H9 (cell line): Measurements from ENCODE around the gene MSMO1. TPM values are rescaled to one million over a fixed set of nuclear protein-coding genes. Genes with fewer than 3 reads are reported as not detected.

Source experiments
- DNase-seq: peaks from one replicate; pipeline ENCODE4 v3.0.0-alpha.2; 2017
- H2AFZ ChIP-seq: one replicate; pipeline ENCODE4 v1.6.1; 2013; ENCODE audit warnings: mild to moderate bottlenecking, low read length, control low read depth, moderate library complexity
- H2AK5ac ChIP-seq: 2 replicates; pipeline ENCODE4 v1.6.1; 2013; ENCODE audit warnings: low read length, control low read depth, mixed read lengths; ENCODE audit not compliant: insufficient read length
- H2BK120ac ChIP-seq: one replicate; pipeline ENCODE4 v1.6.1; 2013; ENCODE audit warnings: low read depth, mild to moderate bottlenecking, low read length, control low read depth, inconsistent platforms; ENCODE audit not compliant: poor library complexity, severe bottlenecking
- H2BK12ac ChIP-seq: 2 replicates; pipeline ENCODE4 v1.6.1; 2013; ENCODE audit warnings: low read length, control low read depth, mixed read lengths, low read depth; ENCODE audit not compliant: insufficient read length
- H2BK15ac ChIP-seq: 2 replicates; pipeline ENCODE4 v1.6.1; 2013; ENCODE audit warnings: low read depth, low read length, control low read depth
- H2BK20ac ChIP-seq: one replicate; pipeline ENCODE4 v1.6.1; 2013; ENCODE audit warnings: low read depth, mild to moderate bottlenecking, low read length, control low read depth, inconsistent platforms; ENCODE audit not compliant: poor library complexity, severe bottlenecking
- H2BK5ac ChIP-seq: 2 replicates; pipeline ENCODE4 v1.6.1; 2013; ENCODE audit warnings: low read length, control low read depth, mixed read lengths; ENCODE audit not compliant: insufficient read length
- H3K14ac ChIP-seq: 2 replicates; pipeline ENCODE4 v1.6.1; 2013; ENCODE audit warnings: low read length, control low read depth; ENCODE audit not compliant: insufficient read depth
- H3K18ac ChIP-seq: 2 replicates; pipeline ENCODE4 v1.6.1; 2013; ENCODE audit warnings: low read depth, mild to moderate bottlenecking, mixed read lengths, low read length, control low read depth; ENCODE audit not compliant: insufficient read length
- H3K23ac ChIP-seq: 2 replicates; pipeline ENCODE4 v1.6.1; 2013; ENCODE audit warnings: low read length, control low read depth, mixed read lengths, low read depth; ENCODE audit not compliant: insufficient read length
- H3K23me2 ChIP-seq: 2 replicates; pipeline ENCODE4 v1.6.1; 2013; ENCODE audit warnings: low read depth, mild to moderate bottlenecking, mixed read lengths, low read length, control low read depth; ENCODE audit not compliant: insufficient read length, poor library complexity, severe bottlenecking
- H3K27ac ChIP-seq: 2 replicates; pipeline ENCODE4 v1.5.1; 2013; ENCODE audit warnings: low read length, control low read depth, mixed read lengths, low read depth; ENCODE audit not compliant: insufficient read length
- H3K27me3 ChIP-seq: 2 replicates; pipeline ENCODE4 v1.6.1; 2013; ENCODE audit warnings: low read length, control low read depth, inconsistent platforms; ENCODE audit not compliant: insufficient read depth
- H3K4ac ChIP-seq: 2 replicates; pipeline ENCODE4 v1.6.1; 2013; ENCODE audit warnings: low read depth, mild to moderate bottlenecking, control low read depth, inconsistent platforms, low read length, moderate library complexity
- H3K4me1 ChIP-seq: 2 replicates; pipeline ENCODE4 v1.6.1; 2013; ENCODE audit warnings: low read length, control low read depth, inconsistent platforms; ENCODE audit not compliant: insufficient read depth
- H3K4me2 ChIP-seq: 2 replicates; pipeline ENCODE4 v1.6.1; 2013; ENCODE audit warnings: low read length, control low read depth, mixed read lengths; ENCODE audit not compliant: insufficient read length, insufficient read depth
- H3K56ac ChIP-seq: 2 replicates; pipeline ENCODE4 v1.6.1; 2013; ENCODE audit warnings: low read depth, mild to moderate bottlenecking, mixed read lengths, low read length, control low read depth; ENCODE audit not compliant: insufficient read length
- H3K79me1 ChIP-seq: 2 replicates; pipeline ENCODE4 v1.6.1; 2013; ENCODE audit warnings: low read depth, mild to moderate bottlenecking, moderate library complexity, low read length, control low read depth, inconsistent platforms; ENCODE audit not compliant: insufficient read depth, poor library complexity, severe bottlenecking
- H3K79me2 ChIP-seq: 2 replicates; pipeline ENCODE4 v1.6.1; 2013; ENCODE audit warnings: low read length, control low read depth, inconsistent platforms; ENCODE audit not compliant: insufficient read depth
- H3K9ac ChIP-seq: 2 replicates; pipeline ENCODE4 v1.6.1; 2013; ENCODE audit warnings: low read length, control low read depth, mixed read lengths; ENCODE audit not compliant: insufficient read length; ENCODE audit errors: extremely low read depth
- H3K9me3 ChIP-seq: one replicate; pipeline ENCODE4 v1.6.1; 2013; ENCODE audit warnings: low read depth, low read length, inconsistent platforms; ENCODE audit not compliant: control insufficient read depth
- H3T11ph ChIP-seq: one replicate; pipeline ENCODE4 v1.6.1; 2013; ENCODE audit warnings: mild to moderate bottlenecking, low read length, control low read depth, inconsistent platforms
- H4K20me1 ChIP-seq: one replicate; pipeline ENCODE4 v1.6.1; 2013; ENCODE audit not compliant: control insufficient read depth, insufficient read length, insufficient read depth
- H4K5ac ChIP-seq: 2 replicates; pipeline ENCODE4 v1.6.1; 2013; ENCODE audit warnings: low read depth, mild to moderate bottlenecking, mixed read lengths, low read length, control low read depth; ENCODE audit not compliant: insufficient read length
- H4K8ac ChIP-seq: replicated peaks from 2 replicates; pipeline ENCODE4 v1.6.1; 2013; ENCODE audit warnings: low read length, control low read depth, mixed read lengths, low read depth; ENCODE audit not compliant: insufficient read length
- H4K91ac ChIP-seq: 2 replicates; pipeline ENCODE4 v1.6.1; 2013; ENCODE audit warnings: low read depth, mild to moderate bottlenecking, moderate library complexity, mixed read lengths, low read length, control low read depth; ENCODE audit not compliant: insufficient read length
- H3K27ac Mint-ChIP-seq, 3 experiments: 2 replicates in 2 of 3; 3 replicates in 1 of 3; pipeline ENCODE4 v1.8.0; 2020 to 2021; ENCODE audit warnings: mixed read lengths in 3 of 3, mild to moderate bottlenecking in 1 of 3, moderate library complexity in 1 of 3
- H3K27me3 Mint-ChIP-seq: 2 replicates; pipeline ENCODE4 v1.8.0; 2021; ENCODE audit warnings: low read depth, mild to moderate bottlenecking, moderate library complexity, mixed read lengths
- H3K36me3 Mint-ChIP-seq, 3 experiments: 2 replicates in 2 of 3; 3 replicates in 1 of 3; pipeline ENCODE4 v1.8.0; 2020 to 2021; ENCODE audit warnings: low read depth in 3 of 3, mixed read lengths in 3 of 3; ENCODE audit not compliant: insufficient read depth in 1 of 3
- H3K4me1 Mint-ChIP-seq, 2 experiments: 2 replicates each; pipeline ENCODE4 v1.8.0; 2020; ENCODE audit warnings: mixed read lengths in 2 of 2
- H3K4me3 Mint-ChIP-seq, 2 experiments: 2 replicates in 1 of 2; 3 replicates in 1 of 2; pipeline ENCODE4 v1.8.0; 2020 to 2021; ENCODE audit warnings: mild to moderate bottlenecking in 2 of 2, mixed read lengths in 2 of 2, moderate library complexity in 1 of 2
- H3K9me3 Mint-ChIP-seq, 2 experiments: 2 replicates in 1 of 2; 3 replicates in 1 of 2; pipeline ENCODE4 v1.8.0; 2020; ENCODE audit warnings: mild to moderate bottlenecking in 2 of 2, mixed read lengths in 2 of 2, moderate library complexity in 1 of 2
- CTCF ChIP-seq: fragments of 200-600 bp; sonication (generic); conservative IDR thresholded peaks from 3 replicates; pipeline ENCODE4 v1.8.0; 2021; ENCODE audit warnings: antibody characterized with exemption, mild to moderate bottlenecking
- WGBS: extraction: QIAGEN DNeasy Blood & Tissue Kit; methylation state at CpG from one replicate; pipeline ENCODE4 v1.1.7; 2013; ENCODE audit warnings: missing lambda C conversion rate, low lambda C conversion rate, mixed read lengths; ENCODE audit not compliant: insufficient read length; ENCODE audit errors: extremely low coverage; 5-methylcytosine and 5-hydroxymethylcytosine counted together
- total RNA-seq: library from RNA; stranded (reverse); gene quantifications from 2 replicates; pipeline ENCODE4 v1.2.1, GENCODE V29; 2021

The MSMO1 gene
- total RNA-seq, 1 experiment from 2014 or later: 79.3 TPM

GRCh38 chr4:165326831-165327210, 648 bp upstream of the MSMO1 start:
- Histone ChIP-seq H4K20me1 (no peaks in the 10 kb centered on the region), H4K8ac (no peak overlapping the region), H3K56ac (no peak overlapping the region), H4K5ac (no peak overlapping the region), H2BK20ac (no peak overlapping the region), H3K27me3 (no peaks in the 10 kb centered on the region), H2BK5ac (peak overlapping the region; percentile 74), H3K27ac (peak overlapping the region; percentile 86), H3K4me2 (peak overlapping the region; percentile 86), H2BK12ac (no peak overlapping the region), H2AFZ (no peak overlapping the region), H2AK5ac (no peak overlapping the region), H3K23ac (no peak overlapping the region), H3K4ac (no peak overlapping the region), H2BK120ac (no peak overlapping the region), H2BK15ac (no peak overlapping the region), H4K91ac (no peak overlapping the region), H3K9ac (peak overlapping the region; percentile 94), H3K79me2 (peaks cover 40% of the 10 kb centered on the region), H3K14ac (peak overlapping the region; percentile 79; the same call in 1 of the 2 replicates), H3T11ph (no peak overlapping the region), H3K18ac (peak overlapping the region; percentile 86), H3K79me1 (no peaks in the 10 kb centered on the region), H3K9me3 (no peaks in the 10 kb centered on the region), H3K4me1 (no peaks in the 10 kb centered on the region; the same call in 1 of the 2 replicates), H3K23me2 (peaks cover 10% of the 10 kb centered on the region)
- H3K27ac Mint-ChIP-seq: peak overlapping the region in 1 of 3 experiments; percentile 85; a peak in 1 of 7 replicates
- no peak overlapping the region for H3K4me3 Mint-ChIP-seq
- TF ChIP-seq CTCF: no peak
- peaks cover 14 to 16% (median 15%) of the 10 kb centered on the region in 3 experiments for H3K36me3 Mint-ChIP-seq
- peaks cover 34 to 38% of the 10 kb centered on the region in 2 experiments for H3K4me1 Mint-ChIP-seq
- peak; percentile 73 for DNase-seq
- no CpG with 5 or more reads among the region's 14 CpGs for WGBS
- H3K9me3 Mint-ChIP-seq: no peaks in the 10 kb centered on the region
- no peaks in the 10 kb centered on the region for H3K27me3 Mint-ChIP-seq
